Epithelial cell of esophagus (primary cell): ENCODE measurements around the gene TSHZ2.

Source experiments
- DNase-seq: peaks from one replicate; pipeline ENCODE4 v3.0.0; 2010; ENCODE audit warnings: low read depth
- H3K4me3 ChIP-seq: 2 replicates; pipeline ENCODE4 v1.5.1; 2011; ENCODE audit warnings: mild to moderate bottlenecking, low read length, control low read depth
- TF ChIP-seq, protein P1 (sequence below): IDR thresholded peaks from 2 replicates; pipeline ENCODE4 v1.5.1; 2011; ENCODE audit warnings: low read depth, mild to moderate bottlenecking, low read length, control low read depth, inconsistent platforms; ENCODE audit not compliant: insufficient read depth; ENCODE audit errors: missing control alignments

TSHZ2 gene

DNA sequence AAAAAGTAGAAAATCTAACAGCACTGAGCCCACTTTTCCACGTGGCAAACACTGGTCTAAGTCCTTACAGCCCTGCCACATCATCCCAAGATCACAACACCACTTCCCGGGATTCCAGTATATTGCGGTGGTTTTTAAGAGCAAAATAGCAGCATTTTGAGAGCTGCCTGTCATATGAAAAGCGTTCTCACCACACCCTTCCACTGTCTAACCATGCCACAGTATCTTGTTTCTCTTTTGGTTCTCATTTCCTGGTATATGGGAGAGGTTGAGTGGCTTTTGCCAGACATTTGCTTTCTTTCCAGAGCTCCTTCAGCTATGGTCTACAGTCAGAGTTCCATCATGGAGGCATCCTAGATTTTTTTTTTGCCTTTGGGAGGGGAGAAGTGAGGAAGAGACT is 243.0 kb downstream of the TSHZ2 start:
- TF ChIP-seq, protein P1, sequence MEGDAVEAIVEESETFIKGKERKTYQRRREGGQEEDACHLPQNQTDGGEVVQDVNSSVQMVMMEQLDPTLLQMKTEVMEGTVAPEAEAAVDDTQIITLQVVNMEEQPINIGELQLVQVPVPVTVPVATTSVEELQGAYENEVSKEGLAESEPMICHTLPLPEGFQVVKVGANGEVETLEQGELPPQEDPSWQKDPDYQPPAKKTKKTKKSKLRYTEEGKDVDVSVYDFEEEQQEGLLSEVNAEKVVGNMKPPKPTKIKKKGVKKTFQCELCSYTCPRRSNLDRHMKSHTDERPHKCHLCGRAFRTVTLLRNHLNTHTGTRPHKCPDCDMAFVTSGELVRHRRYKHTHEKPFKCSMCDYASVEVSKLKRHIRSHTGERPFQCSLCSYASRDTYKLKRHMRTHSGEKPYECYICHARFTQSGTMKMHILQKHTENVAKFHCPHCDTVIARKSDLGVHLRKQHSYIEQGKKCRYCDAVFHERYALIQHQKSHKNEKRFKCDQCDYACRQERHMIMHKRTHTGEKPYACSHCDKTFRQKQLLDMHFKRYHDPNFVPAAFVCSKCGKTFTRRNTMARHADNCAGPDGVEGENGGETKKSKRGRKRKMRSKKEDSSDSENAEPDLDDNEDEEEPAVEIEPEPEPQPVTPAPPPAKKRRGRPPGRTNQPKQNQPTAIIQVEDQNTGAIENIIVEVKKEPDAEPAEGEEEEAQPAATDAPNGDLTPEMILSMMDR: no peak
- peak; percentile 7 for DNase-seq
- no peak overlapping the region for H3K4me3 ChIP-seq

DNA sequence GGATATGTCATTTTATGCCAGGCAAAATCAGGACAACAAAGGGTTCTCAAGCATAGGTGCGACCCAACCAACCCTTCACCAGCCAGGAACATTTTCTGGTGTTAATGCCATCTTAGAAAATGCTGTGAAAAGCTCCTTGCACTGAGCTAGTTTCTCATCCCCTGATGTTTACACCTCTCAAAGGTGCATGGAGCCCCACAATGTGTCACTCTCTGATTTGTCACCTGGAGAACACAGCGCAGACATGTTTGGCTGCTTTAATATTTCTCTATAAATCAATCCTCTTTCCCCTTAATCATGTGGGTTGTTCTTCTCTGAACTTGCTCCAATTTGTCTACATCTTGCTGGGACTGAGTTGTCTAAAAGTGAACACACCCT is 244.3 kb downstream of the TSHZ2 start:
- no peak for DNase-seq
- TF ChIP-seq, protein P1: no peak
- H3K4me3 ChIP-seq: no peak overlapping the region

DNA sequence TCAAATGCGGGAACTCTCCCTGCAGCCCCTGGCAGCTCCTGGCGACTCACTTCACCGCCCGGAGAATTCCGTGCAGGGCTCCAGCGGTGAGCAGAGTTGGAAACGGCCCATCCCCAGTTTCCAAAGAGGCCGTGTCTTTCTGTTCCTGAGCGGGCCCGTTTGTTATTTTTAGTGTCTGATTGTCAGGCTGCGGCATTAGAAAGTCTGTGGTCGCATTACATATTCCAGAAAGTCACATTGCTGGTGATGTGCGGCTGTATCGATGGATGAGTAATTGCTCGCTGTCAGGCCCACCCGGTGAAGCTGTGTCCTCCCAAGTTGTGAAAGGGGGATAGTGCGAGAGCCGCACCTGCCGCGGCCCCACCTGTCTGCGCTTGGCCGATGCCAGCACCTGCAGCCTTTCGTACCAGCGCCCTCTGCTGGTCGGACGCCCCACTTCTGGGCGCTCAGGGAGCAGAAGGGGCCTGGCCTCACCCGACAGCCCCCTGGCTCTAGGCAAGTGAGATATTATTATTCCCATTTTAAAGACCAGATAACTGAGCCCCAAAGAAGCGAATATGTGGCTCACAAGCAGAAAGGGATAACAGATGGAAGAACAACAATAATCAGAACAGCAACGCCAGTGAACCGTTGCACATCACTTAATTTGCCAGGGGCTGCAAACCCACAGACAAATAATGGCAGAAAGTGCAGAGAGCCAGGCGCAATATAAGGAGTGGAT is 244.9 kb downstream of the TSHZ2 start:
- no peak overlapping the region for H3K4me3 ChIP-seq
- TF ChIP-seq, protein P1: peak; percentile 90
- DNase-seq: peak; percentile 57

DNA sequence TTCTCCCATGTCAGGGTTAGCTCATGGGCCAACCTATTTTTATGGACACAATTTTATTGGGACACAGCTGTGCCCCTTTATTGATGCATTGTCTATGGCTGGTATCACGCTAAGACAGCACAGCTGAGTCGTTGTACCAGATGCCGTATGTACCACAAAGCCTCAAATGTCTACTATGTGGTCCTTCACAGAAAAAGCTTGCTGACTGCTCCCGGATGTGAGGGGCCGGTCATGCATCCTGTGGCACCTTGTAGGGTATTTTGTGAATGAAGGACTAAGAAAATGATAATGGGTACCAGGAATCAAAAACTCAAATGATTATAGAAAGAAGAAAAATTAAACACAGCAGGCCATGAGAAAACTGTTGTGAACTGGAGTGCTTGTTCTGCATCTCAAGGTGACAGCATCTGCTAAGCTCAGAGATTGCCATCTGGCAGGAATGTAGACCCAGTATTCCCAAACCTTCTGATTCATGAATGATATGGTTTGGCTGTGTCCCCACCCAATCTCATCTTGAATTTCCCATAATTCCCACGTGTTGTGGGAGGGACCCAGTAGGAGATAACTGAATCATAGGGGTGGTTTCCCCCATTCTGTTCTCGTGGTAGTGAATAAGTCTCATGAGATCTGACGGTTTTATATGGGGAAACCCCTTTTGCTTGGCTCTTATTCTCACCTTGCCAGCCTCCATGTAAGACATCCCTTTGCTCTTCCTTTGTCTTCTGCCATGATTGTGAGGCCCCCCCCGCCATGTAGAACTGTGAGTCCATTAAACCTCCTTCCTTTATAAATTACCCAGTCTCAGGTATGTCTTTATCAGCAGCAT is 248.5 kb downstream of the TSHZ2 start:
- H3K4me3 ChIP-seq: no peak overlapping the region
- TF ChIP-seq, protein P1: no peak
- DNase-seq: no peak

DNA sequence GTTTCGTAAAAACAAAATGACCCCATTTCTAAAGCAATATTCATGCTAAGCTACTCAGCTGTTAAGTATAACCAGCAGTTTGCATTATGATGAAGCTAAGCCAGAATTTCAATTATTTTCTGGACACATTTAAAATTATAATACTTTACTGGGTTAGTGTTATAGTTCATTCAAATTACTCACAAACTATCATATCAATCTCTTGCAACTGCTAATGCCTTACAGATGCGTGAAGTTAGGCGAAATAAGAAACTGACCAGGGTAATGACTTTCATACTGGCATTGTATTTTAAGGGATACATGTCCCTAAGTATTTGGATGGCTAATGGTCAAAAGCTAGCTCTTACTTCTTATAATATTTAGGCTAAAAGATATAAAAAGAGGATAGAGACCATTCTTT is 249.6 kb downstream of the TSHZ2 start:
- DNase-seq: no peak
- no peak overlapping the region for H3K4me3 ChIP-seq
- TF ChIP-seq, protein P1: no peak

DNA sequence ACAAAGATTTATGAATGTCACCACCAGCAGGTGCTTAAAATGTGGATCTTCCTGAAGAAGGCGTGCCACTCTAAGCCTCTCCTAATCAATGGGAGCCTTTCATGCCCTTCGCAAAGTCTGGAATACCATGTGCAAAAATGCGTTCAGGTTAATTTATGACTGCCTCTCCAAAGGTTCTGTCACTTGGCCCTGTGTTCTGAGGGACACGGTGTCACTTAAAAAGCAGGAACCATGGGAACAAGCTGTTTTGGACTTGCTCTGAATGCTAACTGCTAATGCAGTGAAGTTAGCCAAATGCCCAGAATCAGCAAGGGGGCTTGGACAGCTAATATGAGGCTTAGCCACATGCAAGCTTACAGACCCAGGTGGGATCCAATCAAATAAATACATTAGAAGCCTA is 250.3 kb downstream of the TSHZ2 start:
- TF ChIP-seq, protein P1: no peak
- H3K4me3 ChIP-seq: no peak overlapping the region
- DNase-seq: no peak
